Neural progenitor cell (in vitro differentiated cells): ENCODE results near the gene DOCK11. TPM values are rescaled to one million over a fixed set of nuclear protein-coding genes. Genes with fewer than 3 reads are reported as not detected.

Source experiments
- DNase-seq: peaks from one replicate; pipeline ENCODE4 v3.0.0-alpha.2; 2016; ENCODE audit warnings: low spot score
- H2AFZ ChIP-seq: fragments of 200-600 bp; sonication (generic); replicated peaks from 2 replicates; pipeline ENCODE4 v1.6.1; 2016; ENCODE audit warnings: antibody characterized with exemption
- H3F3A ChIP-seq: fragments of 200-600 bp; sonication (generic); 2 replicates; pipeline ENCODE4 v1.6.1; 2016; ENCODE audit warnings: antibody characterized with exemption, low read depth
- H3K27ac ChIP-seq: fragments of 200-600 bp; sonication (generic); 2 replicates; pipeline ENCODE4 v1.5.1; 2016; ENCODE audit warnings: mild to moderate bottlenecking
- H3K27me3 ChIP-seq: fragments of 200-600 bp; sonication (generic); 2 replicates; pipeline ENCODE4 v1.6.1; 2016; ENCODE audit warnings: mild to moderate bottlenecking, moderate library complexity
- H3K36me3 ChIP-seq: fragments of 200-600 bp; sonication (generic); 2 replicates; pipeline ENCODE4 v1.5.1; 2016
- H3K4me1 ChIP-seq: fragments of 200-600 bp; sonication (generic); 2 replicates; pipeline ENCODE4 v1.6.1; 2016; ENCODE audit warnings: mixed run types
- H3K4me2 ChIP-seq: fragments of 200-600 bp; sonication (generic); 2 replicates; pipeline ENCODE4 v1.6.1; 2016
- H3K4me3 ChIP-seq: fragments of 200-600 bp; sonication (generic); 2 replicates; pipeline ENCODE4 v1.5.1; 2016
- H3K79me2 ChIP-seq: fragments of 200-600 bp; sonication (generic); 2 replicates; pipeline ENCODE4 v1.6.1; 2016; ENCODE audit warnings: low read depth
- H3K9ac ChIP-seq: fragments of 200-600 bp; sonication (generic); 2 replicates; pipeline ENCODE4 v1.6.1; 2016
- H3K9me3 ChIP-seq: fragments of 200-600 bp; sonication (generic); 2 replicates; pipeline ENCODE4 v1.5.1; 2016; ENCODE audit warnings: low read depth
- H4K20me1 ChIP-seq: fragments of 200-600 bp; sonication (generic); 2 replicates; pipeline ENCODE4 v1.6.1; 2016; ENCODE audit warnings: low read depth
- H3K27ac Mint-ChIP-seq: 3 replicates; pipeline ENCODE4 v1.8.0; 2021; ENCODE audit warnings: mixed read lengths
- H3K27me3 Mint-ChIP-seq: 2 replicates; pipeline ENCODE4 v1.8.0; 2022; ENCODE audit warnings: low read depth, mild to moderate bottlenecking, inconsistent platforms, moderate library complexity, mixed read lengths; ENCODE audit not compliant: insufficient read depth
- H3K36me3 Mint-ChIP-seq: 3 replicates; pipeline ENCODE4 v1.8.0; 2021; ENCODE audit warnings: mixed read lengths
- H3K4me1 Mint-ChIP-seq: 3 replicates; pipeline ENCODE4 v1.8.0; 2021; ENCODE audit warnings: mixed read lengths
- H3K4me3 Mint-ChIP-seq: 3 replicates; pipeline ENCODE4 v1.8.0; 2021; ENCODE audit warnings: mild to moderate bottlenecking, moderate library complexity, mixed read lengths
- H3K9me3 Mint-ChIP-seq: 3 replicates; pipeline ENCODE4 v1.8.0; 2020; ENCODE audit warnings: mixed read lengths
- CTCF ChIP-seq: fragments of 200-600 bp; sonication (generic); IDR thresholded peaks from 2 replicates; pipeline ENCODE4 v1.5.1; 2017; ENCODE audit warnings: antibody characterized with exemption, mild to moderate bottlenecking
- EZH2 ChIP-seq: fragments of 200-600 bp; sonication (generic); IDR thresholded peaks from 2 replicates; pipeline ENCODE4 v1.6.1; 2017; ENCODE audit warnings: antibody characterized with exemption, mild to moderate bottlenecking, moderate library complexity
- EZH2phosphoT487 ChIP-seq: fragments of 200-600 bp; sonication (generic); IDR thresholded peaks from 2 replicates; pipeline ENCODE4 v1.6.1; 2017; ENCODE audit warnings: antibody characterized with exemption
- total RNA-seq: library from RNA; depleted of rRNA; stranded (reverse); fragments of >200 nt; gene quantifications from 2 replicates; pipeline ENCODE4 v1.2.3, GENCODE V29; 2015; ENCODE audit warnings: low replicate concordance

DOCK11 gene
- total RNA-seq, 1 donor from 2014 or later = 20.9 TPM

GRCh38 chrX:118669435-118669834 lies 173.8 kb downstream of the DOCK11 start:
- Histone ChIP-seq H2AFZ (no peak overlapping the region), H4K20me1 (no peaks in the 10 kb centered on the region), H3K9ac (no peak overlapping the region), H3K27ac (no peak overlapping the region), H3K4me2 (no peak overlapping the region), H3F3A (no peaks in the 10 kb centered on the region), H3K9me3 (no peaks in the 10 kb centered on the region), H3K36me3 (no peaks in the 10 kb centered on the region), H3K4me1 (peaks cover 10% of the 10 kb centered on the region), H3K4me3 (no peak overlapping the region), H3K27me3 (no peaks in the 10 kb centered on the region), H3K79me2 (no peaks in the 10 kb centered on the region)
- H3K27ac Mint-ChIP-seq = no peak overlapping the region
- H3K9me3 Mint-ChIP-seq = no peaks in the 10 kb centered on the region
- TF ChIP-seq EZH2 (no peak), CTCF (no peak), EZH2phosphoT487 (no peak)
- H3K4me3 Mint-ChIP-seq = no peak overlapping the region
- peaks cover 16% of the 10 kb centered on the region for H3K36me3 Mint-ChIP-seq
- DNase-seq = no peak
- no peaks in the 10 kb centered on the region for H3K27me3 Mint-ChIP-seq
- H3K4me1 Mint-ChIP-seq = peaks cover 5% of the 10 kb centered on the region

- Histone ChIP-seq H3K9ac (no peak overlapping the region), H3F3A (no peaks in the 10 kb centered on the region), H3K27me3 (no peaks in the 10 kb centered on the region), H2AFZ (no peak overlapping the region), H4K20me1 (no peaks in the 10 kb centered on the region), H3K27ac (no peak overlapping the region), H3K4me2 (no peak overlapping the region), H3K4me1 (no peaks in the 10 kb centered on the region), H3K79me2 (no peaks in the 10 kb centered on the region), H3K9me3 (no peaks in the 10 kb centered on the region), H3K36me3 (no peaks in the 10 kb centered on the region), H3K4me3 (no peak overlapping the region)
- TF ChIP-seq EZH2phosphoT487 = no peak
- TF ChIP-seq EZH2 = no peak
- no peak for TF ChIP-seq CTCF
- Mint-ChIP-seq H3K27me3 (peaks cover 2% of the 10 kb centered on the region), H3K4me1 (no peaks in the 10 kb centered on the region), H3K36me3 (peaks cover 19% of the 10 kb centered on the region), H3K9me3 (no peaks in the 10 kb centered on the region), H3K27ac (no peak overlapping the region), H3K4me3 (no peak overlapping the region)
- DNase-seq = no peak
Measured at GRCh38 chrX:118675326-118675965, 179.8 kb downstream of the DOCK11 start.

GRCh38 chrX:118675966-118676349 lies 180.3 kb downstream of the DOCK11 start:
- TF ChIP-seq CTCF (no peak), EZH2 (no peak), EZH2phosphoT487 (no peak)
- Histone ChIP-seq H4K20me1 (no peaks in the 10 kb centered on the region), H3K4me3 (no peak overlapping the region), H2AFZ (no peak overlapping the region), H3K27ac (no peak overlapping the region), H3K36me3 (no peaks in the 10 kb centered on the region), H3K9ac (no peak overlapping the region), H3K9me3 (no peaks in the 10 kb centered on the region), H3K4me2 (no peak overlapping the region), H3K27me3 (no peaks in the 10 kb centered on the region), H3K79me2 (no peaks in the 10 kb centered on the region), H3F3A (no peaks in the 10 kb centered on the region), H3K4me1 (no peaks in the 10 kb centered on the region)
- no peak overlapping the region for H3K4me3 Mint-ChIP-seq
- H3K9me3 Mint-ChIP-seq = no peaks in the 10 kb centered on the region
- peaks cover 18% of the 10 kb centered on the region for H3K36me3 Mint-ChIP-seq
- H3K4me1 Mint-ChIP-seq = no peaks in the 10 kb centered on the region
- H3K27ac Mint-ChIP-seq = no peak overlapping the region
- H3K27me3 Mint-ChIP-seq = peaks cover 2% of the 10 kb centered on the region
- no peak for DNase-seq
